ENCODE measurements around the gene TMEM163. TPM values are rescaled to one million over a fixed set of nuclear protein-coding genes. Genes with fewer than 3 reads are reported as not detected.
"Not testable (repeated sequence)": the region's sequence is repeated elsewhere in the genome, so short reads cannot be mapped to it uniquely, and the experiment has no call there.

Gene TMEM163
- total RNA-seq, 2 experiments from 2014 or later: 0.14 to 0.19 TPM

GRCh38 chr2:134599236-134599635, 119.6 kb downstream of the TMEM163 start:
- Mint-ChIP-seq H3K4me3 (no peak overlapping the region), H3K4me1 (no peaks in the 10 kb centered on the region), H3K27ac (no peak overlapping the region), H3K9me3 (peaks cover 1% of the 10 kb centered on the region), H3K36me3 (no peaks in the 10 kb centered on the region), H3K27me3 (peaks cover 5% of the 10 kb centered on the region)
- ATAC-seq (ENCODE audit: low read depth): no peak
- POLR2A ChIA-PET: no interaction called here
- no peak for DNase-seq

GRCh38 chr2:134594399-134594798, 124.4 kb downstream of the TMEM163 start:
- Mint-ChIP-seq H3K4me1 (no peaks in the 10 kb centered on the region), H3K36me3 (peaks cover 3% of the 10 kb centered on the region)

GRCh38 chr2:134593519-134593918, 125.3 kb downstream of the TMEM163 start:
- Mint-ChIP-seq H3K36me3 (peaks cover 3% of the 10 kb centered on the region), H3K4me1 (no peaks in the 10 kb centered on the region), H3K4me3 (no peak overlapping the region), H3K27me3 (peaks cover 2% of the 10 kb centered on the region), H3K27ac (no peak overlapping the region), H3K9me3 (peaks cover 16% of the 10 kb centered on the region)
- POLR2A ChIA-PET: no interaction called here
- ATAC-seq (ENCODE audit: low read depth) (no peak), DNase-seq (no peak)

More at GRCh38 chr2:134594399-134594798, 124.4 kb downstream of the TMEM163 start:
- Mint-ChIP-seq H3K27ac (no peak overlapping the region), H3K4me3 (no peak overlapping the region), H3K27me3 (peaks cover 2% of the 10 kb centered on the region), H3K9me3 (peaks cover 11% of the 10 kb centered on the region)
- POLR2A ChIA-PET: no interaction called here
- no peak for DNase-seq
- ATAC-seq (ENCODE audit: low read depth): no peak

- H3K4me1 Mint-ChIP-seq: no peaks in the 10 kb centered on the region
- H3K36me3 Mint-ChIP-seq: peaks cover 3% of the 10 kb centered on the region
- H3K27me3 Mint-ChIP-seq: peaks cover 2% of the 10 kb centered on the region
- ATAC-seq (ENCODE audit: low read depth): no peak
- peaks cover 18% of the 10 kb centered on the region for H3K9me3 Mint-ChIP-seq
- POLR2A ChIA-PET: interaction anchor here (0.7 kb wide), 1 partner anchor 39 kb away, joined by 3 read pairs; no protein-coding TSS in a partner anchor
- H3K27ac Mint-ChIP-seq: no peak overlapping the region
- H3K4me3 Mint-ChIP-seq: no peak overlapping the region
- DNase-seq: no peak
Measured at GRCh38 chr2:134592377-134592776, 126.4 kb downstream of the TMEM163 start.

- no peak for ATAC-seq (ENCODE audit: low read depth)
- POLR2A ChIA-PET: interaction anchor here (0.7 kb wide), 1 partner anchor 40 kb away, joined by 3 read pairs; no protein-coding TSS in a partner anchor
Measured at GRCh38 chr2:134591526-134591925, 127.3 kb downstream of the TMEM163 start.

GRCh38 chr2:134590679-134591078, 128.1 kb downstream of the TMEM163 start:
- peaks cover 3% of the 10 kb centered on the region for H3K36me3 Mint-ChIP-seq
- ATAC-seq (ENCODE audit: low read depth): no peak

More at GRCh38 chr2:134591526-134591925, 127.3 kb downstream of the TMEM163 start:
- peaks cover 2% of the 10 kb centered on the region for H3K27me3 Mint-ChIP-seq
- no peak overlapping the region for H3K4me3 Mint-ChIP-seq
- H3K9me3 Mint-ChIP-seq: peaks cover 18% of the 10 kb centered on the region
- peaks cover 2% of the 10 kb centered on the region for H3K4me1 Mint-ChIP-seq
- H3K36me3 Mint-ChIP-seq: peaks cover 3% of the 10 kb centered on the region
- H3K27ac Mint-ChIP-seq: no peak overlapping the region
- DNase-seq: no peak

GRCh38 chr2:134589171-134590083, 129.4 kb downstream of the TMEM163 start:
- not testable (repeated sequence) for H3K4me1 Mint-ChIP-seq, DNase-seq

More at GRCh38 chr2:134590679-134591078, 128.1 kb downstream of the TMEM163 start:
- H3K4me3 Mint-ChIP-seq: no peak overlapping the region
- peaks cover 17% of the 10 kb centered on the region for H3K9me3 Mint-ChIP-seq
- peaks cover 4% of the 10 kb centered on the region for H3K4me1 Mint-ChIP-seq
- POLR2A ChIA-PET: no interaction called here
- H3K27ac Mint-ChIP-seq: no peak overlapping the region
- peaks cover 2% of the 10 kb centered on the region for H3K27me3 Mint-ChIP-seq
- DNase-seq: no peak

GRCh38 chr2:134588556-134588955, 130.2 kb downstream of the TMEM163 start:
- H3K4me3 Mint-ChIP-seq: no peak overlapping the region
- DNase-seq: no peak
- POLR2A ChIA-PET: no interaction called here
- H3K36me3 Mint-ChIP-seq: peaks cover 3% of the 10 kb centered on the region
- H3K4me1 Mint-ChIP-seq: peaks cover 12% of the 10 kb centered on the region
- H3K27ac Mint-ChIP-seq: no peak overlapping the region
- ATAC-seq (ENCODE audit: low read depth): no peak
- no peaks in the 10 kb centered on the region for H3K27me3 Mint-ChIP-seq
- H3K9me3 Mint-ChIP-seq: peaks cover 17% of the 10 kb centered on the region

More at GRCh38 chr2:134589171-134590083, 129.4 kb downstream of the TMEM163 start:
- peaks cover 17% of the 10 kb centered on the region for H3K9me3 Mint-ChIP-seq
- H3K36me3 Mint-ChIP-seq; POLR2A ChIA-PET; ATAC-seq (ENCODE audit: low read depth); H3K4me3 Mint-ChIP-seq; H3K27me3 Mint-ChIP-seq; H3K27ac Mint-ChIP-seq: not testable (repeated sequence)

GRCh38 chr2:134586326-134586965, 132.4 kb downstream of the TMEM163 start:
- peak overlapping the region; percentile 11 for H3K27ac Mint-ChIP-seq
- no peaks in the 10 kb centered on the region for H3K27me3 Mint-ChIP-seq
- DNase-seq (no peak), ATAC-seq (ENCODE audit: low read depth) (no peak)
- H3K4me1 Mint-ChIP-seq: peaks cover 30% of the 10 kb centered on the region
- peaks cover 15% of the 10 kb centered on the region for H3K9me3 Mint-ChIP-seq
- no peak overlapping the region for H3K4me3 Mint-ChIP-seq
- peaks cover 2% of the 10 kb centered on the region for H3K36me3 Mint-ChIP-seq
- POLR2A ChIA-PET: no interaction called here

- POLR2A ChIA-PET: no interaction called here
- peaks cover 30% of the 10 kb centered on the region for H3K4me1 Mint-ChIP-seq
- H3K27me3 Mint-ChIP-seq: no peaks in the 10 kb centered on the region
- ATAC-seq (ENCODE audit: low read depth): no peak
- no peak for DNase-seq
- H3K9me3 Mint-ChIP-seq: peaks cover 6% of the 10 kb centered on the region
- H3K4me3 Mint-ChIP-seq: no peak overlapping the region
- H3K36me3 Mint-ChIP-seq: no peaks in the 10 kb centered on the region
- H3K27ac Mint-ChIP-seq: peak overlapping the region; percentile 59
Measured at GRCh38 chr2:134583997-134584520, 134.7 kb downstream of the TMEM163 start.

- Mint-ChIP-seq H3K4me1 (peaks cover 30% of the 10 kb centered on the region), H3K36me3 (no peaks in the 10 kb centered on the region), H3K9me3 (peaks cover 1% of the 10 kb centered on the region), H3K27me3 (no peaks in the 10 kb centered on the region), H3K27ac (peak overlapping the region; percentile 59), H3K4me3 (peak overlapping the region; percentile 57)
- DNase-seq (peak; percentile 29), ATAC-seq (ENCODE audit: low read depth) (peak; percentile 83)
- POLR2A ChIA-PET: interaction anchor here (0.6 kb wide), 1 partner anchor 101 kb away, joined by 3 read pairs; no protein-coding TSS in a partner anchor
Measured at GRCh38 chr2:134583462-134583861, 135.3 kb downstream of the TMEM163 start.

- Mint-ChIP-seq H3K4me3 (no peak overlapping the region), H3K27me3 (no peaks in the 10 kb centered on the region), H3K4me1 (peaks cover 30% of the 10 kb centered on the region), H3K36me3 (no peaks in the 10 kb centered on the region), H3K27ac (peak overlapping the region; percentile 82), H3K9me3 (no peaks in the 10 kb centered on the region)
- DNase-seq: no peak
- peak; percentile 64 for ATAC-seq (ENCODE audit: low read depth)
- POLR2A ChIA-PET: no interaction called here
Measured at GRCh38 chr2:134582547-134582899, 136.3 kb downstream of the TMEM163 start.

- Mint-ChIP-seq H3K4me3 (peak overlapping the region; percentile 22), H3K9me3 (no peaks in the 10 kb centered on the region), H3K27me3 (peaks cover 2% of the 10 kb centered on the region), H3K4me1 (peaks cover 29% of the 10 kb centered on the region), H3K36me3 (no peaks in the 10 kb centered on the region), H3K27ac (peak overlapping the region; percentile 82)
- DNase-seq (no peak), ATAC-seq (ENCODE audit: low read depth) (no peak)
- POLR2A ChIA-PET: no interaction called here
Measured at GRCh38 chr2:134581877-134582546, 136.8 kb downstream of the TMEM163 start.
